Keratinocyte (primary cell): ENCODE measurements around the gene GPATCH2.

Experiments
- EZH2 ChIP-seq: IDR thresholded peaks from one replicate; pipeline ENCODE4 v1.6.1; 2012; ENCODE audit warnings: inconsistent platforms, mild to moderate bottlenecking, low read length, moderate library complexity
- TF ChIP-seq, protein P1 (sequence below), 3 experiments: IDR thresholded peaks in 1 of 3; conservative IDR thresholded peaks in 1 of 3; optimal IDR thresholded peaks in 1 of 3; 2 replicates in 2 of 3; 3 replicates in 1 of 3; pipeline versions ENCODE3 to v1.5.1; 2011; ENCODE audit warnings: low read length in 3 of 3, mild to moderate bottlenecking in 3 of 3, moderate library complexity in 2 of 3, control low read depth in 1 of 3, inconsistent platforms in 1 of 3; ENCODE audit not compliant: insufficient read depth in 2 of 3; ENCODE audit errors: extremely low read depth in 1 of 3

DNA sequence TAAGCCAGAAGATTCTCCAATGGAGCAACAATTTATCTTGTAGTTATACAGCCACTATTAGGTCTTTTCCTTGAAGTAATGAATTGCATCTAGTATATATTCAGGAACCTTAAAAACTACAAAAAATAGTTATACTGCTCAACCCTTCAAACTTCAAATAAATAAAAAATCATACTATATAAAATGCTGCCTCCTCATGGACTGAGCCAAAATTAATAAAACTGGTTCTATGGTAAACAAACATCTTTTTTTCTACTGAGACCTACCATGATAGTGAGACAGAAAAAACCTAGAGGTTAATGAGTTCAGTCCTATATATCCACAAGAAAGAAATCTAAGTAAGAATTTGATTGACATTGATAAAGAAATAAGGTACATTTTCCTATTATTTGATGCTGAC lies 67.7 kb downstream of the GPATCH2 start:
- TF ChIP-seq, protein P1, sequence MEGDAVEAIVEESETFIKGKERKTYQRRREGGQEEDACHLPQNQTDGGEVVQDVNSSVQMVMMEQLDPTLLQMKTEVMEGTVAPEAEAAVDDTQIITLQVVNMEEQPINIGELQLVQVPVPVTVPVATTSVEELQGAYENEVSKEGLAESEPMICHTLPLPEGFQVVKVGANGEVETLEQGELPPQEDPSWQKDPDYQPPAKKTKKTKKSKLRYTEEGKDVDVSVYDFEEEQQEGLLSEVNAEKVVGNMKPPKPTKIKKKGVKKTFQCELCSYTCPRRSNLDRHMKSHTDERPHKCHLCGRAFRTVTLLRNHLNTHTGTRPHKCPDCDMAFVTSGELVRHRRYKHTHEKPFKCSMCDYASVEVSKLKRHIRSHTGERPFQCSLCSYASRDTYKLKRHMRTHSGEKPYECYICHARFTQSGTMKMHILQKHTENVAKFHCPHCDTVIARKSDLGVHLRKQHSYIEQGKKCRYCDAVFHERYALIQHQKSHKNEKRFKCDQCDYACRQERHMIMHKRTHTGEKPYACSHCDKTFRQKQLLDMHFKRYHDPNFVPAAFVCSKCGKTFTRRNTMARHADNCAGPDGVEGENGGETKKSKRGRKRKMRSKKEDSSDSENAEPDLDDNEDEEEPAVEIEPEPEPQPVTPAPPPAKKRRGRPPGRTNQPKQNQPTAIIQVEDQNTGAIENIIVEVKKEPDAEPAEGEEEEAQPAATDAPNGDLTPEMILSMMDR (optimal IDR thresholded peaks at IDR 0.05 in 1 of 3, IDR thresholded peaks at IDR 0.05 in 1 of 3, conservative IDR thresholded peaks at IDR 0.05 in 1 of 3; ENCODE audit: extremely low read depth in 1 of 3, insufficient read depth in 2 of 3, low read length in 3 of 3): no peak
- TF ChIP-seq EZH2: no peak
